SK-N-SH (cell line): ENCODE measurements around the gene PCCB.

Source experiments
- EZH2phosphoT487 ChIP-seq: fragments of 200-600 bp; sonication (generic); IDR thresholded peaks from 2 replicates; pipeline ENCODE4 v1.6.1; 2017; ENCODE audit warnings: low read depth, mixed run types, mild to moderate bottlenecking, antibody characterized with exemption, moderate library complexity, borderline replicate concordance
- JUND ChIP-seq: IDR thresholded peaks from 2 replicates; pipeline ENCODE4 v1.4.0; 2012
- MEF2A ChIP-seq: IDR thresholded peaks from 2 replicates; pipeline ENCODE4 v1.4.0; 2012; ENCODE audit warnings: low read depth, borderline replicate concordance
- MXI1 ChIP-seq: IDR thresholded peaks from 2 replicates; pipeline ENCODE4 v1.6.1; 2012; ENCODE audit warnings: mild to moderate bottlenecking, low read depth, low read length, improper control_type of control experiment
- POLR2AphosphoS5 ChIP-seq: IDR thresholded peaks from 2 replicates; pipeline ENCODE4 v1.6.1; 2012; ENCODE audit warnings: low read depth, low read length
- RAD21 ChIP-seq: IDR thresholded peaks from 2 replicates; pipeline ENCODE4 v1.6.1; 2012; ENCODE audit warnings: mild to moderate bottlenecking, low read length
- RFX5 ChIP-seq: IDR thresholded peaks from 2 replicates; pipeline ENCODE4 v1.6.1; 2012; ENCODE audit warnings: mild to moderate bottlenecking, improper control_type of control experiment, low read length
- TAF1 ChIP-seq: IDR thresholded peaks from 2 replicates; pipeline ENCODE4 v1.6.1; 2012; ENCODE audit warnings: low read depth, mild to moderate bottlenecking, low read length, moderate library complexity, borderline replicate concordance
- TF ChIP-seq, protein P1 (sequence below): fragments of 200-600 bp; sonication (generic); IDR thresholded peaks from 2 replicates; pipeline ENCODE4 v1.6.1; 2017; ENCODE audit warnings: antibody characterized with exemption, mild to moderate bottlenecking, moderate library complexity
- TF ChIP-seq, protein P2 (sequence below): fragments of 150-350 bp; IDR thresholded peaks from 2 replicates; pipeline ENCODE4 v1.6.1; 2017; ENCODE audit warnings: antibody characterized with exemption, low read length, low read depth, borderline replicate concordance
- TF ChIP-seq, protein P3 (sequence below): IDR thresholded peaks from 2 replicates; pipeline ENCODE4 v1.6.1; 2012; ENCODE audit warnings: mild to moderate bottlenecking, low read depth, low read length, moderate library complexity
- TF ChIP-seq, protein P4 (sequence below): IDR thresholded peaks from 2 replicates; pipeline ENCODE4 v1.4.0; 2012; ENCODE audit warnings: low read depth

DNA sequence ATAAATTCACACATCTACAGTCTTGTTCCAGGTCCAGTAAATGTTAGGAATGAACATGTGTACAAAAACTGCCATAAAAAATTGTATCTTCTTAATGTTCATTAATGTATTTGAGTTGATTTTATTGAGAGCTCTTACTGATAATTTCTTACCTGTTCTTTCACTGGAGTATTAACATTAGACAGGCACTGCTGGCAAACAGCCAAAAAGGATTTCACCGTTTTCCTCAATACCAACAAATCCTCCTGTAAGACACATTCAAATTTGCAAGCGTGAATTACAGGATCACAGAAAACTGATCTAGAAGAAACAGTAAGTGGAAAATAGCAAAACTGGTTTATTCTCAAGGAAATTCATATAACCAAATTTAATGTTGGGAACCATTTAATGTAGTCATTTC lies 127.4 kb downstream of the PCCB start:
- TF ChIP-seq, protein P1, sequence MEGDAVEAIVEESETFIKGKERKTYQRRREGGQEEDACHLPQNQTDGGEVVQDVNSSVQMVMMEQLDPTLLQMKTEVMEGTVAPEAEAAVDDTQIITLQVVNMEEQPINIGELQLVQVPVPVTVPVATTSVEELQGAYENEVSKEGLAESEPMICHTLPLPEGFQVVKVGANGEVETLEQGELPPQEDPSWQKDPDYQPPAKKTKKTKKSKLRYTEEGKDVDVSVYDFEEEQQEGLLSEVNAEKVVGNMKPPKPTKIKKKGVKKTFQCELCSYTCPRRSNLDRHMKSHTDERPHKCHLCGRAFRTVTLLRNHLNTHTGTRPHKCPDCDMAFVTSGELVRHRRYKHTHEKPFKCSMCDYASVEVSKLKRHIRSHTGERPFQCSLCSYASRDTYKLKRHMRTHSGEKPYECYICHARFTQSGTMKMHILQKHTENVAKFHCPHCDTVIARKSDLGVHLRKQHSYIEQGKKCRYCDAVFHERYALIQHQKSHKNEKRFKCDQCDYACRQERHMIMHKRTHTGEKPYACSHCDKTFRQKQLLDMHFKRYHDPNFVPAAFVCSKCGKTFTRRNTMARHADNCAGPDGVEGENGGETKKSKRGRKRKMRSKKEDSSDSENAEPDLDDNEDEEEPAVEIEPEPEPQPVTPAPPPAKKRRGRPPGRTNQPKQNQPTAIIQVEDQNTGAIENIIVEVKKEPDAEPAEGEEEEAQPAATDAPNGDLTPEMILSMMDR, result no peak
- TF ChIP-seq POLR2AphosphoS5, result no peak
- TF ChIP-seq JUND, result no peak
- TF ChIP-seq MXI1, result no peak
- no peak for TF ChIP-seq RFX5
- TF ChIP-seq, protein P2, sequence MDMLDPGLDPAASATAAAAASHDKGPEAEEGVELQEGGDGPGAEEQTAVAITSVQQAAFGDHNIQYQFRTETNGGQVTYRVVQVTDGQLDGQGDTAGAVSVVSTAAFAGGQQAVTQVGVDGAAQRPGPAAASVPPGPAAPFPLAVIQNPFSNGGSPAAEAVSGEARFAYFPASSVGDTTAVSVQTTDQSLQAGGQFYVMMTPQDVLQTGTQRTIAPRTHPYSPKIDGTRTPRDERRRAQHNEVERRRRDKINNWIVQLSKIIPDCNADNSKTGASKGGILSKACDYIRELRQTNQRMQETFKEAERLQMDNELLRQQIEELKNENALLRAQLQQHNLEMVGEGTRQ, result no peak
- TF ChIP-seq RAD21, result no peak
- TF ChIP-seq, protein P3, sequence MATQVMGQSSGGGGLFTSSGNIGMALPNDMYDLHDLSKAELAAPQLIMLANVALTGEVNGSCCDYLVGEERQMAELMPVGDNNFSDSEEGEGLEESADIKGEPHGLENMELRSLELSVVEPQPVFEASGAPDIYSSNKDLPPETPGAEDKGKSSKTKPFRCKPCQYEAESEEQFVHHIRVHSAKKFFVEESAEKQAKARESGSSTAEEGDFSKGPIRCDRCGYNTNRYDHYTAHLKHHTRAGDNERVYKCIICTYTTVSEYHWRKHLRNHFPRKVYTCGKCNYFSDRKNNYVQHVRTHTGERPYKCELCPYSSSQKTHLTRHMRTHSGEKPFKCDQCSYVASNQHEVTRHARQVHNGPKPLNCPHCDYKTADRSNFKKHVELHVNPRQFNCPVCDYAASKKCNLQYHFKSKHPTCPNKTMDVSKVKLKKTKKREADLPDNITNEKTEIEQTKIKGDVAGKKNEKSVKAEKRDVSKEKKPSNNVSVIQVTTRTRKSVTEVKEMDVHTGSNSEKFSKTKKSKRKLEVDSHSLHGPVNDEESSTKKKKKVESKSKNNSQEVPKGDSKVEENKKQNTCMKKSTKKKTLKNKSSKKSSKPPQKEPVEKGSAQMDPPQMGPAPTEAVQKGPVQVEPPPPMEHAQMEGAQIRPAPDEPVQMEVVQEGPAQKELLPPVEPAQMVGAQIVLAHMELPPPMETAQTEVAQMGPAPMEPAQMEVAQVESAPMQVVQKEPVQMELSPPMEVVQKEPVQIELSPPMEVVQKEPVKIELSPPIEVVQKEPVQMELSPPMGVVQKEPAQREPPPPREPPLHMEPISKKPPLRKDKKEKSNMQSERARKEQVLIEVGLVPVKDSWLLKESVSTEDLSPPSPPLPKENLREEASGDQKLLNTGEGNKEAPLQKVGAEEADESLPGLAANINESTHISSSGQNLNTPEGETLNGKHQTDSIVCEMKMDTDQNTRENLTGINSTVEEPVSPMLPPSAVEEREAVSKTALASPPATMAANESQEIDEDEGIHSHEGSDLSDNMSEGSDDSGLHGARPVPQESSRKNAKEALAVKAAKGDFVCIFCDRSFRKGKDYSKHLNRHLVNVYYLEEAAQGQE, result no peak
- TF ChIP-seq EZH2phosphoT487, result no peak
- TF ChIP-seq, protein P4, sequence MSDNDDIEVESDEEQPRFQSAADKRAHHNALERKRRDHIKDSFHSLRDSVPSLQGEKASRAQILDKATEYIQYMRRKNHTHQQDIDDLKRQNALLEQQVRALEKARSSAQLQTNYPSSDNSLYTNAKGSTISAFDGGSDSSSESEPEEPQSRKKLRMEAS, result no peak
- TF ChIP-seq MEF2A, result no peak
- TF ChIP-seq TAF1, result no peak
